ENCODE data around the gene RPF1.

Gene RPF1

DNA sequence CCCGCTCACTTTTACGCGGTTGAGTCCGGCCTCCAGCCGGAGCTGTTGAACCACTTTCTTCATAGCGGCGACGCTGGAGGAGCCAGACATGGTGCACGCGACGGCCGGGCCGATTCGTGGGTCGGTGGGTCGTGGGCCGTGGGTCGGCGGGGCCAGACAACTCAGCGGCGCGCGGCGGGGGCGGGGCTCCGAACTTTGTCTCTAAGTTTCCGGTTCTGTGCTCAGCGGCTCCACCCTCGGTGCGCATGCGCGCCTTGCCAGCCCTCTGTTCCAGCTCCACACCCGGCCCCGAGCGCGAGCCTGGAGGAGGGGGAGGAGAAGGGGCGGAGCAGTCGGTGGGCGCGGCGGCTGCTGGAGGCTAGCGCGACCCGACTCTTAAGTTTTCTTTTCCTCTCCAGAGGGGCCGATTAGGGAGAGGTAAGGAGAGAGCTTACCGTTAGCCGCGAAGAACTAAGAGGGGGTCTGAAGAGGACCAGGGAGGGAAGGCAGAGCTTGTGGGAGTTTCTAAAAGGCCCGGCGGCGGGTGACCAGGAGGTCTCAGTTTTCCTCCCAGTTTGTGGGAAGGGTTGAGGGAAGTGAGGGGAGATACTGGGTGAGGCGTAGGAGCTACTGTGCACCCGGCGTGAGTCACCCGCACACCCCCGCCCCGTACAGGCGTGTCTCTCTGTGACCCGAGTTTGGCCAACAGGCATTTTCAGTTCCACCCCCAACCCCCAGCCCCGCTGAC, 27.1 kb downstream of the RPF1 start, which contains the start of the genes GNG5 and SPATA1 (continued):
- TF ChIP-seq ZNF391 (tag by site-specific recombination; IDR thresholded peaks at IDR 0.05; ENCODE audit: borderline replicate concordance, low read depth) = peak; percentile 76; the same call in 1 of the 2 replicates
- TF ChIP-seq GFI1B (tag by site-specific recombination; IDR thresholded peaks at IDR 0.05) = no peak
- TF ChIP-seq, protein P1, sequence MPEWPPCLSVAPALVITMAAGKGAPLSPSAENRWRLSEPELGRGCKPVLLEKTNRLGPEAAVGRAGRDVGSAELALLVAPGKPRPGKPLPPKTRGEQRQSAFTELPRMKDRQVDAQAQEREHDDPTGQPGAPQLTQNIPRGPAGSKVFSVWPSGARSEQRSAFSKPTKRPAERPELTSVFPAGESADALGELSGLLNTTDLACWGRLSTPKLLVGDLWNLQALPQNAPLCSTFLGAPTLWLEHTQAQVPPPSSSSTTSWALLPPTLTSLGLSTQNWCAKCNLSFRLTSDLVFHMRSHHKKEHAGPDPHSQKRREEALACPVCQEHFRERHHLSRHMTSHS (tag by site-specific recombination; IDR thresholded peaks at IDR 0.05) = no peak
- TF ChIP-seq ZFP69B (tag by site-specific recombination; IDR thresholded peaks at IDR 0.05) = 0 out of 2 replicates have a peak, but pooled peaks have one; percentile 34
- no peak for TF ChIP-seq ZNF174 (tag by site-specific recombination; IDR thresholded peaks at IDR 0.05)
- peak; percentile 75; the same call in 1 of the 2 replicates for TF ChIP-seq ZNF610 (tag by site-specific recombination; IDR thresholded peaks at IDR 0.05; ENCODE audit: borderline replicate concordance)
- peak; percentile 39; the same call in 1 of the 2 replicates for TF ChIP-seq ZNF341 (tag by site-specific recombination; IDR thresholded peaks at IDR 0.05; ENCODE audit: low read depth)
- no peak for TF ChIP-seq ZNF560 (tag by site-specific recombination; IDR thresholded peaks at IDR 0.05; ENCODE audit: borderline replicate concordance)
- TF ChIP-seq IKZF3 (tag by site-specific recombination; IDR thresholded peaks at IDR 0.05) = peak; percentile 90
- no peak for TF ChIP-seq ZNF175 (tag by site-specific recombination; IDR thresholded peaks at IDR 0.05)
- no peak for TF ChIP-seq ZNF23 (tag by site-specific recombination; IDR thresholded peaks at IDR 0.05; ENCODE audit: borderline replicate concordance)
- no peak for TF ChIP-seq ZNF302 (tag by site-specific recombination; IDR thresholded peaks at IDR 0.05; ENCODE audit: low read depth)
- TF ChIP-seq ZXDB (tag by site-specific recombination; IDR thresholded peaks at IDR 0.05) = peak; percentile 78
- peak; percentile 96 for TF ChIP-seq ZNF366 (tag by site-specific recombination; conservative IDR thresholded peaks at IDR 0.05)
- TF ChIP-seq FEZF1 (tag by site-specific recombination; IDR thresholded peaks at IDR 0.05) = no peak
- no peak for TF ChIP-seq SCRT1 (tag by site-specific recombination; IDR thresholded peaks at IDR 0.05; ENCODE audit: borderline replicate concordance)
- TF ChIP-seq ZNF214 (tag by site-specific recombination; IDR thresholded peaks at IDR 0.05; ENCODE audit: borderline replicate concordance) = no peak
- TF ChIP-seq ZNF510 (tag by site-specific recombination; IDR thresholded peaks at IDR 0.05; ENCODE audit: insufficient replicate concordance) = no peak
- TF ChIP-seq ZNF140 (tag by site-specific recombination; IDR thresholded peaks at IDR 0.05) = no peak
- TF ChIP-seq, protein P2, sequence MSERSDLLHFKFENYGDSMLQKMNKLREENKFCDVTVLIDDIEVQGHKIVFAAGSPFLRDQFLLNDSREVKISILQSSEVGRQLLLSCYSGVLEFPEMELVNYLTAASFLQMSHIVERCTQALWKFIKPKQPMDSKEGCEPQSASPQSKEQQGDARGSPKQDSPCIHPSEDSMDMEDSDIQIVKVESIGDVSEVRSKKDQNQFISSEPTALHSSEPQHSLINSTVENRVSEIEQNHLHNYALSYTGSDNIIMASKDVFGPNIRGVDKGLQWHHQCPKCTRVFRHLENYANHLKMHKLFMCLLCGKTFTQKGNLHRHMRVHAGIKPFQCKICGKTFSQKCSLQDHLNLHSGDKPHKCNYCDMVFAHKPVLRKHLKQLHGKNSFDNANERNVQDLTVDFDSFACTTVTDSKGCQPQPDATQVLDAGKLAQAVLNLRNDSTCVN (tag by site-specific recombination; optimal IDR thresholded peaks at IDR 0.05) = peak; percentile 93
- no peak for TF ChIP-seq ZNF211 (tag by site-specific recombination; IDR thresholded peaks at IDR 0.05; ENCODE audit: low read depth)
- peak; percentile 86 for TF ChIP-seq ZBTB17 (tag by site-specific recombination; IDR thresholded peaks at IDR 0.05)
- peak; percentile 94 for TF ChIP-seq ZEB2 (tag by site-specific recombination; IDR thresholded peaks at IDR 0.05)
- TF ChIP-seq, protein P3, sequence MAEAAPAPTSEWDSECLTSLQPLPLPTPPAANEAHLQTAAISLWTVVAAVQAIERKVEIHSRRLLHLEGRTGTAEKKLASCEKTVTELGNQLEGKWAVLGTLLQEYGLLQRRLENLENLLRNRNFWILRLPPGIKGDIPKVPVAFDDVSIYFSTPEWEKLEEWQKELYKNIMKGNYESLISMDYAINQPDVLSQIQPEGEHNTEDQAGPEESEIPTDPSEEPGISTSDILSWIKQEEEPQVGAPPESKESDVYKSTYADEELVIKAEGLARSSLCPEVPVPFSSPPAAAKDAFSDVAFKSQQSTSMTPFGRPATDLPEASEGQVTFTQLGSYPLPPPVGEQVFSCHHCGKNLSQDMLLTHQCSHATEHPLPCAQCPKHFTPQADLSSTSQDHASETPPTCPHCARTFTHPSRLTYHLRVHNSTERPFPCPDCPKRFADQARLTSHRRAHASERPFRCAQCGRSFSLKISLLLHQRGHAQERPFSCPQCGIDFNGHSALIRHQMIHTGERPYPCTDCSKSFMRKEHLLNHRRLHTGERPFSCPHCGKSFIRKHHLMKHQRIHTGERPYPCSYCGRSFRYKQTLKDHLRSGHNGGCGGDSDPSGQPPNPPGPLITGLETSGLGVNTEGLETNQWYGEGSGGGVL (tag by site-specific recombination; IDR thresholded peaks at IDR 0.05) = peak; percentile 96
- TF ChIP-seq ZNF521 (tag by site-specific recombination; IDR thresholded peaks at IDR 0.05) = no peak
- TF ChIP-seq SP7 (tag by site-specific recombination; IDR thresholded peaks at IDR 0.05) = peak; percentile 86
- TF ChIP-seq, protein P4, sequence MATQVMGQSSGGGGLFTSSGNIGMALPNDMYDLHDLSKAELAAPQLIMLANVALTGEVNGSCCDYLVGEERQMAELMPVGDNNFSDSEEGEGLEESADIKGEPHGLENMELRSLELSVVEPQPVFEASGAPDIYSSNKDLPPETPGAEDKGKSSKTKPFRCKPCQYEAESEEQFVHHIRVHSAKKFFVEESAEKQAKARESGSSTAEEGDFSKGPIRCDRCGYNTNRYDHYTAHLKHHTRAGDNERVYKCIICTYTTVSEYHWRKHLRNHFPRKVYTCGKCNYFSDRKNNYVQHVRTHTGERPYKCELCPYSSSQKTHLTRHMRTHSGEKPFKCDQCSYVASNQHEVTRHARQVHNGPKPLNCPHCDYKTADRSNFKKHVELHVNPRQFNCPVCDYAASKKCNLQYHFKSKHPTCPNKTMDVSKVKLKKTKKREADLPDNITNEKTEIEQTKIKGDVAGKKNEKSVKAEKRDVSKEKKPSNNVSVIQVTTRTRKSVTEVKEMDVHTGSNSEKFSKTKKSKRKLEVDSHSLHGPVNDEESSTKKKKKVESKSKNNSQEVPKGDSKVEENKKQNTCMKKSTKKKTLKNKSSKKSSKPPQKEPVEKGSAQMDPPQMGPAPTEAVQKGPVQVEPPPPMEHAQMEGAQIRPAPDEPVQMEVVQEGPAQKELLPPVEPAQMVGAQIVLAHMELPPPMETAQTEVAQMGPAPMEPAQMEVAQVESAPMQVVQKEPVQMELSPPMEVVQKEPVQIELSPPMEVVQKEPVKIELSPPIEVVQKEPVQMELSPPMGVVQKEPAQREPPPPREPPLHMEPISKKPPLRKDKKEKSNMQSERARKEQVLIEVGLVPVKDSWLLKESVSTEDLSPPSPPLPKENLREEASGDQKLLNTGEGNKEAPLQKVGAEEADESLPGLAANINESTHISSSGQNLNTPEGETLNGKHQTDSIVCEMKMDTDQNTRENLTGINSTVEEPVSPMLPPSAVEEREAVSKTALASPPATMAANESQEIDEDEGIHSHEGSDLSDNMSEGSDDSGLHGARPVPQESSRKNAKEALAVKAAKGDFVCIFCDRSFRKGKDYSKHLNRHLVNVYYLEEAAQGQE (tag by site-specific recombination; IDR thresholded peaks at IDR 0.05) = peak; percentile 49; the same call in 1 of the 2 replicates
- TF ChIP-seq ZNF138 (tag by site-specific recombination; IDR thresholded peaks at IDR 0.05; ENCODE audit: borderline replicate concordance) = no peak
- 0 out of 2 replicates have a peak, but pooled peaks have one; percentile 55 for TF ChIP-seq KLF7 (tag by site-specific recombination; IDR thresholded peaks at IDR 0.05; ENCODE audit: borderline replicate concordance)
- no peak for TF ChIP-seq ZNF133 (tag by site-specific recombination; IDR thresholded peaks at IDR 0.05)
- TF ChIP-seq ZBTB1 (tag by site-specific recombination; IDR thresholded peaks at IDR 0.05) = no peak
